ENCODE results near the gene WWC2. TPM values are rescaled to one million over a fixed set of nuclear protein-coding genes. Genes with fewer than 3 reads are reported as not detected.

Gene WWC2
- total RNA-seq, 4 donors from 2014 or later: 6.6 to 79.7 (median 9.4) TPM

GRCh38 chr4:183306811-183307210 lies 207.8 kb downstream of the WWC2 start:
- H3K27ac ChIP-seq: no peak overlapping the region
- DNase-seq: no peak
- intact Hi-C loops (cut with DNase I; ENCODE audit: low total_unique reads) (no loop called here), in situ Hi-C loops (cut with MboI; ENCODE audit: low pct_ligation_motif_present in 1 of 4, low pct_unique_long_range_greater_than_20kb in 1 of 4, low sequenced_read_pairs in 3 of 4) (no loop called here)
- TF ChIP-seq POLR2A (IDR thresholded peaks at IDR 0.05): no peak
- TF ChIP-seq EP300 (IDR thresholded peaks at IDR 0.05; ENCODE audit: low read depth): no peak
- no peak for TF ChIP-seq CTCF (IDR thresholded peaks at IDR 0.05)
- no peak for TF ChIP-seq POLR2AphosphoS5 (IDR thresholded peaks at IDR 0.05)
- no peak overlapping the region for H3K4me3 ChIP-seq
- H3K9me3 ChIP-seq: no peaks in the 10 kb centered on the region
- H3K27me3 ChIP-seq: no peaks in the 10 kb centered on the region
- no peaks in the 10 kb centered on the region for H3K36me3 ChIP-seq
- 73 to 86% methylated on average over 2 to 3 of the region's 3 CpGs for WGBS, 2 donors (ENCODE audit: low coverage in 1 of 2)
- no peaks in the 10 kb centered on the region for H3K4me1 ChIP-seq

GRCh38 chr4:183312841-183313240 lies 213.8 kb downstream of the WWC2 start:
- DNase-seq: no peak
- Histone ChIP-seq H3K27me3 (no peaks in the 10 kb centered on the region), H3K4me3 (no peak overlapping the region), H3K4me1 (no peaks in the 10 kb centered on the region), H3K36me3 (no peaks in the 10 kb centered on the region), H3K27ac (no peak overlapping the region), H3K9me3 (no peaks in the 10 kb centered on the region)
- WGBS, 2 donors (ENCODE audit: low coverage in 1 of 2): 62 to 77% methylated on average over 3 to 5 of the region's 5 CpGs
- no peak for TF ChIP-seq POLR2A (IDR thresholded peaks at IDR 0.05)
- no peak for TF ChIP-seq CTCF (IDR thresholded peaks at IDR 0.05)
- TF ChIP-seq EP300 (IDR thresholded peaks at IDR 0.05; ENCODE audit: low read depth): no peak
- TF ChIP-seq POLR2AphosphoS5 (IDR thresholded peaks at IDR 0.05): no peak
- intact Hi-C loops (cut with DNase I; ENCODE audit: low total_unique reads) (no loop called here), in situ Hi-C loops (cut with MboI; ENCODE audit: low pct_ligation_motif_present in 1 of 4, low pct_unique_long_range_greater_than_20kb in 1 of 4, low sequenced_read_pairs in 3 of 4) (no loop called here)

DNA sequence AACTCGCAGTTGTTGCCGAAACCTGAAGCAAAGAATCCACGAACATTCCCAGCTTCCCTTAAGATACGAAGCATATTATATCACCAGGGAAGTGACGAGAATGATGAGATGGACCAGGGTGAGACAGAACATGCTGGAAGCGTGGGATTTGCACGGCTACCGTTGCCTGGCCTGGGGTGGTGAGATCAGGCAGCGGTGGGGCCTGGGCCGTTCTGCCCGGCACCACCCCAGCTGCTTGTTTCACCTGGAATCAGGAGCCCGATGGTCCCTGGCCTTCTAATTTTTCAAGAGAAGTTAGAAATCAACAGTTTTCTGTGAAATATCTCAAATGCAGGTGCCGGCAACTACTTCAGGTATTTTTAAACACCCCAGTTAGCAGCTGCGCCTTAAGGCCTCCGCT lies 215.3 kb downstream of the WWC2 start:
- whole genome bisulfite sequencing, 2 donors (ENCODE audit: low coverage in 1 of 2): 91% methylated on average over 15 of the region's 15 CpGs; no CpG with 5 or more reads in 1 of the 2 donors
- in situ Hi-C loops (cut with MboI; ENCODE audit: low pct_ligation_motif_present in 1 of 4, low pct_unique_long_range_greater_than_20kb in 1 of 4, low sequenced_read_pairs in 3 of 4): no loop called here

DNA sequence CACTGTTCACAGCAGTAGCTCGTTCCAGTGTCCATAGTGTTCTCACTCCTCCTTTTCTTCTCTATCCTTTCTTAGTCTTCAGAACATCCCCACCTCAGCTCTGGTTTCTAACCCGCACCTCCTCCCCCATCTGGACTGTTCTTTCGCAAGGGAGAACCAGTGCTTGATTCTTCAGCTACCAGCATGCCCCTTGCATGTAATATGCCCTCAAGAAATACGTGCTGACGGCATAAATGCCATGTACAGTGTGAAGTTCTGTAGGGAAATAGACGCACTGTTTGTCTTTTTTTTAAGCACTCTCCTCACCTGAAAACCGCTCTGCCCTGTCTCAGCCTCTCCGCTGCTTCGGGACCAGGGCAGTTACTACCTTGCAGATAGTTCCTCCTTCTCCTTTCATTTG lies 215.7 kb downstream of the WWC2 start:
- H3K36me3 ChIP-seq: no peaks in the 10 kb centered on the region
- in situ Hi-C loops (cut with MboI; ENCODE audit: low pct_ligation_motif_present in 1 of 4, low pct_unique_long_range_greater_than_20kb in 1 of 4, low sequenced_read_pairs in 3 of 4): no loop called here
- WGBS, 2 donors (ENCODE audit: low coverage in 1 of 2): 89 to 96% methylated on average over 5 to 9 of the region's 9 CpGs

More for the DNA sequence above, 215.3 kb downstream of the WWC2 start:
- Histone ChIP-seq H3K27ac (no peak overlapping the region), H3K9me3 (no peaks in the 10 kb centered on the region), H3K4me3 (no peak overlapping the region), H3K36me3 (no peaks in the 10 kb centered on the region), H3K4me1 (no peaks in the 10 kb centered on the region), H3K27me3 (no peaks in the 10 kb centered on the region)
- no peak for TF ChIP-seq POLR2A (IDR thresholded peaks at IDR 0.05)
- TF ChIP-seq EP300 (IDR thresholded peaks at IDR 0.05; ENCODE audit: low read depth): no peak
- TF ChIP-seq POLR2AphosphoS5 (IDR thresholded peaks at IDR 0.05): no peak
- TF ChIP-seq CTCF (IDR thresholded peaks at IDR 0.05): no peak
- DNase-seq: no peak
- intact Hi-C loops (cut with DNase I; ENCODE audit: low total_unique reads): no loop called here

More for the DNA sequence above, 215.7 kb downstream of the WWC2 start:
- Histone ChIP-seq H3K9me3 (no peaks in the 10 kb centered on the region), H3K27me3 (no peaks in the 10 kb centered on the region), H3K4me1 (no peaks in the 10 kb centered on the region), H3K4me3 (no peak overlapping the region), H3K27ac (no peak overlapping the region)
- no peak for TF ChIP-seq POLR2AphosphoS5 (IDR thresholded peaks at IDR 0.05)
- no peak for TF ChIP-seq CTCF (IDR thresholded peaks at IDR 0.05)
- TF ChIP-seq EP300 (IDR thresholded peaks at IDR 0.05; ENCODE audit: low read depth): no peak
- TF ChIP-seq POLR2A (IDR thresholded peaks at IDR 0.05): no peak
- intact Hi-C loops (cut with DNase I; ENCODE audit: low total_unique reads): no loop called here
- no peak for DNase-seq
